Activated naive CD4-positive, alpha-beta T cell (primary cell): ENCODE measurements around the gene PCDHB3.
"Not testable (repeated sequence)": the region's sequence is repeated elsewhere in the genome, so short reads cannot be mapped to it uniquely, and the experiment has no call there.

Experiments
- DNase-seq, 4 experiments: peaks; one replicate each; lab custom pipeline; 2025; lab: John Stamatoyannopoulos, UW

PCDHB3 gene

DNA sequence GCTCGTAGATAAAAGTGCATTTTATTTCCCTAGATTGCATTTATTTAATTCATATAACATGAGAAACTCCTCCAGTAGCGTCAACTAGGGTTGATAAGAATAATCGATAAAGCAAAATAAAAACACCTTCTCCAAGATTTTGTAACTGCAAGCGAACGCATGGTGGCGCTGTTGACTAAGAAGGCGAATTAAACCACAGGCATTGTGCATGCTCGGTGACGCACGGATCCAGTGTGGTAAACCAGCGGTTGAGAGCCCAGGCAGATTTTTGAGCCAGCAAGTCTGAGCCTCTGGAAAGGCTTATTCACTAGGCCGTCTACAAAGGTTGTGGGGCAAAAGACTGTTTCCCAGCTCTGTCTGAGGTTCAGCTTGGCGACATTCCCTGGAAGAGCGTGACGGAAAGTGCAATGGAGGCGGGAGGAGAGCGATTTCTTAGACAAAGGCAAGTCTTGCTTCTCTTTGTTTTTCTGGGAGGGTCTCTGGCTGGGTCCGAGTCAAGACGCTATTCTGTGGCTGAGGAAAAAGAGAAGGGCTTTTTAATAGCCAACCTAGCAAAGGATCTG, at the start of gene PCDHB3:
PCDHB3 (plus strand) TSS at position 231 of the 563 bp plus-strand sequence; CDS start at position 408, 177 bp downstream.
- DNase-seq = no peak

DNA sequence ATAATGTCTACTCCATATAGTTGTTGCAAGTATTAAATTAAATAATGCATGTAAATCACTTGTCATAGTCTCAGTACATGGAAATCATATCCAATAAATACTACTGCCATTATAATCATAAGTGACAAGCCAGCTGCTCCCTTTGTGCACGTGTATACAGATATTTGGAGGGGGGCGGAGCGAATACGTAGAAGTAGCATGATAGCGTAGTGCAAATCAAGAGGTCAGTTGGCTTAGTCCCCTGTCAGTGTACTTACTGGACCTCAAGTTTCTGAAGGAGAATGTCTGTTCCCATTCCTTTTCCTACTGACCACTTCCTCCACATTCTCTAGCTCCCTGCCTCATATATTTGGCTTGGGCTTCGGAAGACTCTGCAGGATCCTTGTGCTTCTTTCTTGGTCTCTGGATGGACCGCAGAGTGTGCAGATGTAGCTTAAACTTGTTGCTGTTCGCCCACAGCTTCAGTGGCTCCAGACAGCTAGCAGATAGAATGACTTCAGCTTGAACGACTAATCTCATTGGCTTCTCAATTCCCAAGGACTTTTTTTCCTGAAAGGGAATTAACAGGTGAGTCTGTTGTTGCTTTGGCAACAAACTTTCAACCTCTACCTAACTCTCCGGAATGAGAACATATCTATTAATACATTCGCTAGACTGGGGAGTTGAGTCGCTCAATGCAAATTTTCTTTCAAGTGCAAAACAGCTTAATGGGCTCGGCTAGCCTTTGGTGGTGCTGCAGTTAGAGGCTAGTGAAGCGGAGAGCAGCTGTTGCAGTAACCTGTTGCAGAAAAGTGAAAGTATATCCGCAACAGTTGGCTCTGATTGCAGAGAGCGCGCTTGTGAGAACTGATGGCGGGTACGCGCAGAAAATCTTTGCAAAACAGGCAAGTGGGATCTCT, 49.4 kb upstream of the PCDHB3 start, which contains the start of gene PCDHB1:
PCDHB1 (plus strand) TSS at position 753 of the 899 bp plus-strand sequence; CDS start at position 850, 97 bp downstream.
- no peak for DNase-seq

GRCh38 chr5:141051521-141051866, 48.8 kb upstream of the PCDHB3 start:
- DNase-seq = no peak

GRCh38 chr5:141077826-141078225, 22.4 kb upstream of the PCDHB3 start:
- no peak for DNase-seq

DNA sequence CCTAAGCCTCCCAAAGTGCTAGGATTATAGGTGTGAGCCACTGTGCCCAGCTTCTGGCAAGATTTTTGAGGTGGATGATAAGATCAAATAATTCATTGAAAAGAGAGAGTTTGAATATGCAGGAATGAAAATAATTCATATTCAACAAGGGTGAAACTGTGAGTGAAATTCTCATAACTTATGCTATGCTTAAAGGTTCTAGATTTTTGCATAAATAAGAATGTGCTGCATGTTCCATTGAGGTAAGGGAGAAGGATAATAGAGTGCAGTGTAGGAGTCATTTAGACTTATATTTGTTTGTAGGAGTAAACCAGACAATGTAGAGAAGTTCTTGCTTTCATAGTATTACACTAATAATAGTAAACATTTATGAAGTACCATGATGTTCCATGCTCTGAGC, 18.0 kb upstream of the PCDHB3 start:
- DNase-seq = no peak

- DNase-seq = peak in 1 of 4 experiments; percentile 2
These were observed 15.7 kb upstream of the PCDHB3 start for GRCh38 chr5:141084487-141084989.

- no peak for DNase-seq
These were observed 5.6 kb upstream of the PCDHB3 start, which contains the start of gene PCDHB2 for GRCh38 chr5:141094481-141095262. Gene PCDHB2 (plus strand): TSS chr5:141094615. CDS start chr5:141094791, 176 bp downstream.

- no peak for DNase-seq
These were observed 5.0 kb upstream of the PCDHB3 start for GRCh38 chr5:141095263-141095641.

GRCh38 chr5:141096181-141096580, 4.1 kb upstream of the PCDHB3 start:
- not testable (repeated sequence) for DNase-seq

GRCh38 chr5:141096586-141096985, 3.7 kb upstream of the PCDHB3 start:
- DNase-seq = not testable (repeated sequence)

GRCh38 chr5:141101059-141101458, 786 bp downstream of the PCDHB3 start:
- DNase-seq = no peak

GRCh38 chr5:141102070-141102469, 1.8 kb downstream of the PCDHB3 start:
- not testable (repeated sequence) for DNase-seq

GRCh38 chr5:141102471-141102870, 2.2 kb downstream of the PCDHB3 start:
- not testable (repeated sequence) for DNase-seq

DNA sequence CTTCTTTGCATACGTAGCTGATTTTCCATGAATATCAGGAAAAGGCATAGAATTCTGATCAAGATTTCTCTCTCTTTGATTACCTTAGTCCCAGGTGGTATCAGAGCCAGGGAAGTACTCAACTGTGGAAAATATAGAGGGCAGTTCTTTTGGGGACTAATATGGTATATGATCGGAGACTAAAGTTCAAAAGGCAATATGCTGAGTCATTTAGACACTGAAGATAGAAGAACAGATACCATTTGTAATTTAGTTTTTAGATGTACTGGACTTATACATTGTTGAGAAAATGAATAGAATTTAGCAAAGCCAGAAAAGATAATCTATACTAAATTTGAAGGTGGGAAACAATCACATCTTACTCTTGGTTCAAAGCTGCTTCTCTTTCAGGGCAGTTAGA, 5.1 kb downstream of the PCDHB3 start:
- DNase-seq = no peak

- no peak for DNase-seq
These were observed 19.0 kb downstream of the PCDHB3 start for GRCh38 chr5:141119250-141119649.

DNA sequence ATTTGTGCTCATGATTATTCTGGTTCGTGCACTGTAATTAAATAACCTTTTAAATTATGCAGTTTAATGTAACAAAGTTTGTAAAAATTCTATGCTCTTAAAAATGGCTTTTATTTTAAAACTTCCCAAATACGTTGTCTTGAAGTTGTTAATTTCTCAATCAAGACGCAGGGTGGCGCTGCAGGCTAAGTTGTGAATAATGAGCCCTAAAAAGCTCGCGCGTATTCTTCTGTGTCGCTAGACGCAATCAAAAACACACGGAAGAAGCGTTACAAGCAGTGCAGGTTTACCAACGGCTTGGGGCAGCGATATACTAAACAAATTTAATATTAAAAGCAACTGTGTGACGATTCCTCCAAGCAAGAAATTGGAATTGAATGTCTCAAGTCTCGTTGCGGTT, 21.3 kb downstream of the PCDHB3 start, which contains the start of gene PCDHB4:
PCDHB4 (plus strand) TSS at position 256 of the 400 bp plus-strand sequence. CDS start 181 bp downstream, outside the sequence.
- no peak for DNase-seq

- DNase-seq = no peak
These were observed 21.7 kb downstream of the PCDHB3 start for GRCh38 chr5:141121985-141122384.

DNA sequence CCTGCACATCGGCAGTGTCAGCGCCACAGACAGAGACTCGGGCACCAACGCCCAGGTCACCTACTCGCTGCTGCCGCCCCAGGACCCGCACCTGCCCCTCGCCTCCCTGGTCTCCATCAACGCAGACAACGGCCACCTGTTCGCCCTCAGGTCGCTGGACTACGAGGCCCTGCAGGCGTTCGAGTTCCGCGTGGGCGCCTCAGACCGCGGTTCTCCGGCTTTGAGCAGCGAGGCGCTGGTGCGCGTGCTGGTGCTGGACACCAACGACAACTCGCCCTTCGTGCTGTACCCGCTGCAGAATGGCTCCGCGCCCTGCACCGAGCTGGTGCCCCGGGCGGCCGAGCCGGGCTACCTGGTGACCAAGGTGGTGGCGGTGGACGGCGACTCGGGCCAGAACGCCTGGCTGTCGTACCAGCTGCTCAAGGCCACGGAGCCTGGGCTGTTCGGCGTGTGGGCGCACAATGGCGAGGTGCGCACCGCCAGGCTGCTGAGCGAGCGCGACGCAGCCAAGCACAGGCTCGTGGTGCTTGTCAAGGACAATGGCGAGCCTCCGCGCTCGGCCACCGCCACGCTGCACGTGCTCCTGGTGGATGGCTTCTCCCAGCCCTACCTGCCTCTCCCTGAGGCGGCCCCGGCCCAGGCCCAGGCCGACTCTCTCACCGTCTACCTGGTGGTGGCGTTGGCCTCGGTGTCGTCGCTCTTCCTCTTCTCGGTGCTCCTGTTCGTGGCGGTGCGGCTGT, 23.3 kb downstream of the PCDHB3 start:
- not testable (repeated sequence) for DNase-seq

- DNase-seq = no peak
These were observed 27.0 kb downstream of the PCDHB3 start for GRCh38 chr5:141127305-141127704.

DNA sequence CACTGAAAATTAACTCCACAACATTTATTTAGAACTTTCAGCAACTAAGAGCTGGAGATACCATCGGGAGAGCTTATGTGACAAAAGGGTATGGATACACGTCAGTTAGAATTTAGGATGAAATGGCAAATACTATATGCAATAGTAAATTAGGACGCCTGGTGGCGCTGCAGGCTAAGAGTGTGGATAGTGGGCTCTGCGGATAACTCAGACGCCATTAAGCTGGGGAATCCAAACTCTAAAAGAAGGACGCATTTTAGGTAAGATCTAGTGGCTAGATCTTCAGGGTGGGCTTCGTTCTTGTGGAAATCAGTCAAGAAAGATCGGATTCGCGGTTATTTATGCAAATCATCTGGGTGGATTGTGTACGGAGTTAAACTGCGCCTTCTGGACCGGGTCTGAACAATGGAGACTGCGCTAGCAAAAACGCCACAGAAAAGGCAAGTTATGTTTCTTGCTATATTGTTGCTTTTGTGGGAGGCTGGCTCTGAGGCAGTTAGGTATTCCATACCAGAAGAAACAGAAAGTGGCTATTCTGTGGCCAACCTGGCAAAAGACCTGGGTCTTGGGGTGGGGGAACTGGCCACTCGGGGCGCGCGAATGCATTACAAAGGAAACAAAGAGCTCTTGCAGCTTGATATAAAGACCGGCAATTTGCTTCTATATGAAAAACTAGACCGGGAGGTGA, 34.9 kb downstream of the PCDHB3 start, which contains the start of gene PCDHB5:
PCDHB5 (plus strand) TSS at position 177 of the 688 bp plus-strand sequence; CDS start at position 406, 229 bp downstream.
- no peak for DNase-seq
